ENCODE data around the gene LIMCH1.

GRCh38 chr4:41517747-41518146, 20.2 kb upstream of the LIMCH1 start:
- TF ChIP-seq EP300 (IDR thresholded peaks at IDR 0.05) (no peak), CTCF (IDR thresholded peaks at IDR 0.05) (no peak), POLR2A (IDR thresholded peaks at IDR 0.05) (no peak), POLR2AphosphoS5 (IDR thresholded peaks at IDR 0.05) (no peak)

All from suprapubic skin (tissue), 4 donors.